ENCODE measurements around the gene HMG20A.

GRCh38 chr15:77479015-77479414, 58.3 kb downstream of the HMG20A start:
- TF ChIP-seq CTCF (conservative IDR thresholded peaks at IDR 0.05; ENCODE audit: low read length) (no peak), EZH2phosphoT487 (IDR thresholded peaks at IDR 0.05; ENCODE audit: borderline replicate concordance) (no peak)
